PC-3 (cell line): ENCODE results near the gene CLEC16A. TPM values are rescaled to one million over a fixed set of nuclear protein-coding genes. Genes with fewer than 3 reads are reported as not detected.
"Not testable (repeated sequence)": the region's sequence is repeated elsewhere in the genome, so short reads cannot be mapped to it uniquely, and the experiment has no call there.

Experiments used
- ATAC-seq: fragments of 200-7000 bp; cut with Tn5 transposase; 2 replicates; pipeline ENCODE4 v1.9.1; 2020; ENCODE audit warnings: mild to moderate bottlenecking, moderate library complexity
- BruUV-seq: library from RNA; stranded (reverse); fragments of 400-500 nt; replicated peaks from 2 replicates; lab custom pipeline; 2021; lab: Mats Ljungman, UMichigan
- CTCF ChIA-PET: fragments of 300-600 bp; sonication (Branson Sonifier 250); formaldehyde crosslinking; loops from one replicate; lab custom pipeline; 2022; ENCODE audit warnings: antibody characterized with exemption; lab: Charles Lee
- POLR2A ChIA-PET: fragments of 300-600 bp; sonication (Branson Sonifier 250); formaldehyde crosslinking; loops from one replicate; lab custom pipeline; 2022; ENCODE audit warnings: antibody characterized with exemption; ENCODE audit not compliant: unreplicated experiment; lab: Charles Lee
- DNase-seq: peaks from one replicate; pipeline ENCODE4 v3.0.0-alpha.2; 2015
- H2AFZ ChIP-seq: fragments of 300-600 bp; sonication (generic); 2 replicates; pipeline ENCODE4 v1.6.0; 2016; ENCODE audit warnings: antibody characterized with exemption, low read length
- H3F3A ChIP-seq: fragments of 300-600 bp; sonication (generic); one replicate; pipeline ENCODE4 v1.6.0; 2017; ENCODE audit warnings: antibody characterized with exemption, low read length, control low read depth, mild to moderate bottlenecking; ENCODE audit not compliant: unreplicated experiment
- H3K27ac ChIP-seq: fragments of 300-600 bp; sonication (generic); 2 replicates; pipeline ENCODE4 v1.5.1; 2016; ENCODE audit warnings: mild to moderate bottlenecking, low read length
- H3K27me3 ChIP-seq: fragments of 300-600 bp; sonication (generic); 2 replicates; pipeline ENCODE4 v1.6.1; 2016; ENCODE audit warnings: low read length, mixed read lengths
- H3K36me3 ChIP-seq: fragments of 300-600 bp; sonication (generic); 2 replicates; pipeline ENCODE4 v1.6.1; 2016; ENCODE audit warnings: low read depth, mixed run types, low read length, mixed read lengths
- H3K4me1 ChIP-seq: fragments of 300-600 bp; sonication (generic); 2 replicates; pipeline ENCODE4 v1.5.1; 2016; ENCODE audit warnings: low read length; ENCODE audit not compliant: insufficient read depth
- H3K4me2 ChIP-seq: fragments of 300-600 bp; sonication (generic); 2 replicates; pipeline ENCODE4 v1.6.0; 2016; ENCODE audit warnings: low read length
- H3K4me3 ChIP-seq: fragments of 300-600 bp; sonication (generic); 2 replicates; pipeline ENCODE4 v1.5.1; 2016; ENCODE audit warnings: mild to moderate bottlenecking, low read length, mixed read lengths
- H3K79me2 ChIP-seq: fragments of 300-600 bp; sonication (generic); 2 replicates; pipeline ENCODE4 v1.6.1; 2017; ENCODE audit warnings: low read length, mixed read lengths
- H3K9ac ChIP-seq: fragments of 300-600 bp; sonication (generic); 2 replicates; pipeline ENCODE4 v1.6.0; 2016; ENCODE audit warnings: mild to moderate bottlenecking, low read length
- H3K9me2 ChIP-seq: fragments of 300-600 bp; sonication (generic); replicated peaks from 2 replicates; pipeline ENCODE4 v1.6.1; 2016; ENCODE audit warnings: mixed run types, low read length, mixed read lengths
- H3K9me3 ChIP-seq: fragments of 300-600 bp; sonication (generic); 2 replicates; pipeline ENCODE4 v1.6.1; 2016; ENCODE audit warnings: low read length, mixed read lengths
- H4K20me1 ChIP-seq: fragments of 300-600 bp; sonication (generic); 2 replicates; pipeline ENCODE4 v1.6.1; 2016; ENCODE audit warnings: low read length, mixed read lengths
- CTCF ChIP-seq: fragments of 300-600 bp; sonication (generic); conservative IDR thresholded peaks from 2 replicates; pipeline ENCODE4 v1.5.1; 2017; ENCODE audit warnings: antibody characterized with exemption, low read depth, mild to moderate bottlenecking, low read length
- EZH2 ChIP-seq: fragments of 300-600 bp; sonication (generic); IDR thresholded peaks from one replicate; pipeline ENCODE4 v1.6.1; 2017; ENCODE audit warnings: antibody characterized with exemption, mild to moderate bottlenecking, low read length; ENCODE audit not compliant: unreplicated experiment
- EZH2phosphoT487 ChIP-seq: fragments of 300-600 bp; sonication (generic); IDR thresholded peaks from 2 replicates; pipeline ENCODE4 v1.6.1; 2018; ENCODE audit warnings: mild to moderate bottlenecking, antibody characterized with exemption, low read length, borderline replicate concordance
- intact Hi-C: fragments of 100-400 bp; cut with micrococcal nuclease; formaldehyde crosslinking; loops from 2 replicates; pipeline ENCODE4 v1.9.0; 2023
- total RNA-seq: library from RNA; depleted of rRNA; stranded (reverse); fragments of >200 nt; gene quantifications from 2 replicates; pipeline ENCODE4 v1.2.3, GENCODE V29; 2014

CLEC16A gene
- total RNA-seq, 1 experiment from 2014 or later, result 9.5 TPM

GRCh38 chr16:10940501-10941079 is 3.8 kb upstream of the CLEC16A start:
- POLR2A ChIA-PET, result no interaction called here
- ATAC-seq (no peak), DNase-seq (no peak)
- H2AFZ ChIP-seq, result no peak overlapping the region
- H4K20me1 ChIP-seq, result peaks cover 17% of the 10 kb centered on the region; the same call in 1 of the 2 replicates
- peak overlapping the region; percentile 70 for H3K9ac ChIP-seq
- peak overlapping the region; percentile 91 for H3K4me3 ChIP-seq
- no peaks in the 10 kb centered on the region for H3K9me3 ChIP-seq
- TF ChIP-seq EZH2phosphoT487, result no peak
- TF ChIP-seq EZH2, result no peak
- TF ChIP-seq CTCF, result no peak
- no peak overlapping the region for H3K27ac ChIP-seq
- CTCF ChIA-PET, result no interaction called here
- H3K79me2 ChIP-seq, result peaks cover 69% of the 10 kb centered on the region
- peak overlapping the region; percentile 99 for H3K4me2 ChIP-seq
- TSS peak; percentile 27 for BruUV-seq
- H3K4me1 ChIP-seq, result peaks cover 17% of the 10 kb centered on the region
- H3K27me3 ChIP-seq, result no peaks in the 10 kb centered on the region
- no peaks in the 10 kb centered on the region for H3K36me3 ChIP-seq
- H3K9me2 ChIP-seq, result no peaks in the 10 kb centered on the region
- intact Hi-C loops, result loop anchor here (5.0 kb wide), 1 partner anchor 198 kb away; the partner anchor contains the start of gene NUBP1
- no peaks in the 10 kb centered on the region for H3F3A ChIP-seq

GRCh38 chr16:10941127-10941933 is 3.0 kb upstream of the CLEC16A start:
- Histone ChIP-seq H2AFZ (no peak overlapping the region), H3K4me3 (peak overlapping the region; percentile 91), H3K27ac (no peak overlapping the region), H3K9me3 (no peaks in the 10 kb centered on the region), H4K20me1 (peaks cover 17% of the 10 kb centered on the region; the same call in 1 of the 2 replicates), H3K4me2 (peak overlapping the region; percentile 99), H3K27me3 (no peaks in the 10 kb centered on the region), H3K4me1 (peaks cover 24% of the 10 kb centered on the region), H3K9me2 (no peaks in the 10 kb centered on the region), H3F3A (no peaks in the 10 kb centered on the region), H3K79me2 (peaks cover 72% of the 10 kb centered on the region), H3K9ac (peak overlapping the region; percentile 70), H3K36me3 (no peaks in the 10 kb centered on the region)
- BruUV-seq, result no TSS peak
- ChIA-PET POLR2A (no interaction called here), CTCF (no interaction called here)
- DNase-seq (peak; percentile 23), ATAC-seq (no peak; the same call in 1 of the 2 replicates)
- intact Hi-C loops, result loop anchor here (5.0 kb wide), 1 partner anchor 199 kb away; the partner anchor contains the start of gene NUBP1
- TF ChIP-seq EZH2 (no peak), CTCF (no peak), EZH2phosphoT487 (no peak)

DNA sequence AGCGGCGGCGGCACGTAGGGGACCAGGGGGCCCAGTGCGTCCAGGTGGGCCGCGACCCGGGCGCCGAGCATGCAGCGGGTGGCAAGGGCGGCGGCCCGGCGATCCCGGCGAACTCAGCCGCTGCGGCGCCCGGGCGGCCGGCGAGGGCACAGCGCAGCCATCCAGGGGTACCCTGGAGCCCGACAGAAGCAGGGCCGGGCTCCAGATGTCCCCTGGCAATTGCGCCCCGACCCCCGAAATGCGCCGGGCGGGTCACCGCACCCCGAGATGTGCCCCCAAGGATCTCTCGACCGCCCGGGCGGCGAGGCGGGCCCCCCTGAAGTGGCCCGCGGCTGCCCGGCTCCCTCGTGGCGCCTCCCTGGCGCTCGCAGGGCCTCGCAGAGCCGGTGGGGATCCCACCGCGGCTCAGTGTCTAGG is 2.4 kb upstream of the CLEC16A start:
- Histone ChIP-seq H2AFZ (peak overlapping the region; percentile 55; the same call in 1 of the 2 replicates), H4K20me1 (peaks cover 17% of the 10 kb centered on the region; the same call in 1 of the 2 replicates), H3K4me2 (peak overlapping the region; percentile 99), H3K4me3 (peak overlapping the region; percentile 91), H3K4me1 (peaks cover 27% of the 10 kb centered on the region), H3K79me2 (peaks cover 73% of the 10 kb centered on the region), H3K9ac (peak overlapping the region; percentile 70)
- not testable (repeated sequence) for H3K27ac ChIP-seq, H3F3A ChIP-seq, DNase-seq, H3K9me2 ChIP-seq, H3K36me3 ChIP-seq, BruUV-seq, H3K9me3 ChIP-seq, H3K27me3 ChIP-seq
- POLR2A ChIA-PET, result interaction anchor here (0.6 to 1.0 kb wide), 3 partner anchors 198 to 553 kb away, joined by 3 to 25 read pairs (median 5); partner anchors contain the start of gene NUBP1
- peak; percentile 17 for ATAC-seq
- intact Hi-C loops, result loop anchor here (5.0 kb wide), 1 partner anchor 200 kb away; the partner anchor contains the start of gene NUBP1
- CTCF ChIA-PET, result interaction anchor here (0.5 kb wide), 1 partner anchor 16 kb away, joined by 7 read pairs; no protein-coding TSS in a partner anchor
